Brain microvascular endothelial cell (primary cell): Measurements from ENCODE around the gene TTL.

Source experiments
- DNase-seq: peaks from one replicate; pipeline ENCODE4 v3.0.0-alpha.2; 2020
- H3K27ac ChIP-seq: fragments of 250-450 bp; sonication (Bioruptor Pico); 2 replicates; pipeline ENCODE4 v1.5.1; 2020; ENCODE audit warnings: mild to moderate bottlenecking, moderate library complexity
- H3K27me3 ChIP-seq: fragments of 250-450 bp; sonication (Bioruptor Pico); replicated peaks from 2 replicates; pipeline ENCODE4 v1.5.1; 2020; ENCODE audit warnings: mild to moderate bottlenecking
- H3K36me3 ChIP-seq: fragments of 250-450 bp; sonication (Bioruptor Pico); replicated peaks from 2 replicates; pipeline ENCODE4 v1.5.1; 2020; ENCODE audit warnings: mild to moderate bottlenecking
- H3K4me3 ChIP-seq: 2 replicates; pipeline ENCODE4 v1.5.1; 2011; ENCODE audit warnings: low read depth, mild to moderate bottlenecking, control low read depth, low read length, moderate library complexity
- in situ Hi-C: cut with HindIII; loops from 2 replicates; pipeline ENCODE4 v1.10.0; 2017; ENCODE audit warnings: low sequenced_read_pairs, low pct_ligation_motif_present
- TF ChIP-seq, protein P1 (sequence below): IDR thresholded peaks from 2 replicates; pipeline ENCODE4 v1.5.1; 2011; ENCODE audit warnings: low read depth, mild to moderate bottlenecking, moderate library complexity, low read length, control low read depth, inconsistent platforms; ENCODE audit errors: missing control alignments

TTL gene

DNA sequence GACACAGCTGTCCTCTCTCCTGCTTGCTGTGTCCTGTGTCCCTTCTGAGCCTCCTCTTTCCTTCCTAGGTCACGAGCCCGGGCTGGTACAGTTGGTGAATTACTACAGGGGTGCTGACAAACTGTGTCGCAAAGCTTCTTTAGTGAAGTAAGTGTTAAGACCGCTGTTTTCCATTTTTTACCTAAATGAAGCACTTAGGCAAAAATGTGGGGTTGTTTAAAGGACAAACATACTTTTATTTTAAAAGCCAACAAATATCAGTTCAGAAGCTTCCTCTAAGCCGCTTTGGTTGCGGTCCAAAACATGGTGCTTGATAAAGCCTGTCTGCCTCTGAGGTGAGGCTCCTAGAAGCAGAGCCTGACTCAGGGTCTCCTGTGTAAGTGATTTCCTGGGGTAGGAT is 3.9 kb downstream of the TTL start:
- TF ChIP-seq, protein P1, sequence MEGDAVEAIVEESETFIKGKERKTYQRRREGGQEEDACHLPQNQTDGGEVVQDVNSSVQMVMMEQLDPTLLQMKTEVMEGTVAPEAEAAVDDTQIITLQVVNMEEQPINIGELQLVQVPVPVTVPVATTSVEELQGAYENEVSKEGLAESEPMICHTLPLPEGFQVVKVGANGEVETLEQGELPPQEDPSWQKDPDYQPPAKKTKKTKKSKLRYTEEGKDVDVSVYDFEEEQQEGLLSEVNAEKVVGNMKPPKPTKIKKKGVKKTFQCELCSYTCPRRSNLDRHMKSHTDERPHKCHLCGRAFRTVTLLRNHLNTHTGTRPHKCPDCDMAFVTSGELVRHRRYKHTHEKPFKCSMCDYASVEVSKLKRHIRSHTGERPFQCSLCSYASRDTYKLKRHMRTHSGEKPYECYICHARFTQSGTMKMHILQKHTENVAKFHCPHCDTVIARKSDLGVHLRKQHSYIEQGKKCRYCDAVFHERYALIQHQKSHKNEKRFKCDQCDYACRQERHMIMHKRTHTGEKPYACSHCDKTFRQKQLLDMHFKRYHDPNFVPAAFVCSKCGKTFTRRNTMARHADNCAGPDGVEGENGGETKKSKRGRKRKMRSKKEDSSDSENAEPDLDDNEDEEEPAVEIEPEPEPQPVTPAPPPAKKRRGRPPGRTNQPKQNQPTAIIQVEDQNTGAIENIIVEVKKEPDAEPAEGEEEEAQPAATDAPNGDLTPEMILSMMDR, result no peak
- Histone ChIP-seq H3K4me3 (no peak overlapping the region), H3K27ac (no peak overlapping the region), H3K36me3 (peaks cover 7% of the 10 kb centered on the region), H3K27me3 (no peaks in the 10 kb centered on the region)
- in situ Hi-C loops, result no loop called here
- DNase-seq, result no peak

DNA sequence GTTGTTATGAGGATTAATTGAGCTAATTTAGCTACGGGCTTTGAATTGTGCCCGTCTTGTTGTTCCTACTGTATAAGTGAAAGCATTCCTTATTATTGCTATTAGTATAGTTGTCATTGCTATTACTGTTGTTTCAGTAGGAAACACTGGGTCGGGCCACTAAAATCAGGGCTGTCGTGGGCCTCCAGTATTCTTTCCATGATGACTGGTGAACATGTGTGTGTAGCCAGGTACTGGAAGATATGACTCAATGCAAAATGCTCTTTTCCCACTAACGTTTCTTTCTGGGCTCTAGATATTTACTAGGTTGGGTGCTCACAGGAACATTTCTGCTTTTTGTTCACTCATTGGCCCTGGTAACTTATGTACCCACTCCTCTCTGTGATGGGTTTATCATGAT is 4.9 kb downstream of the TTL start:
- TF ChIP-seq, protein P1, result no peak
- no peak overlapping the region for H3K4me3 ChIP-seq
- in situ Hi-C loops, result no loop called here
- no peak overlapping the region for H3K27ac ChIP-seq
- DNase-seq, result no peak
- no peaks in the 10 kb centered on the region for H3K27me3 ChIP-seq
- peaks cover 7% of the 10 kb centered on the region for H3K36me3 ChIP-seq

DNA sequence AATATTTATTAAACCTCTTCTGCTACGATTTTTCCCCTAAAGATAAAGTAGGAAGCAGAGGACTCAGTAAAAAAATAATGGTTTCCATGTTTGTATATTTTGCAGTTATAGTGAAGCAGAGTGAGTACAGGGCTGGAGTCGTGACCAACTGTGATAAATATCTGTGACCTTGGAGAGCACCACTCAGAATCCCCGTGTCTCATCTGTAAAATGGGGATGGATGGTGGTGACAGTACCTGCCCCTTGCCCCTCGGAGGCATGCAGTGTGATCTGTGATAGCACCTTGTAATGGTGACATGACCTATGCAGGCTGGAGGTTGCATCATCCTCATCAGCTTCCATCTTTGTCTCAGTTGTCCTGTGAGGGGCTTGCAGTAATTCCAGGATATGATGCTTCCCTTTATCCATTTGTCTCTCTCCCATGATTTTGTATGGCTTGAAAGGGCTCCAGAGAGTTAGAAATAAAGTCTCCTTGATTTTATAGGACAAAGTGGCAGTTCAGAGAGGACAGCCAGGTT is 5.5 kb downstream of the TTL start:
- DNase-seq, result no peak
- Histone ChIP-seq H3K27ac (no peak overlapping the region), H3K36me3 (peaks cover 7% of the 10 kb centered on the region), H3K27me3 (no peaks in the 10 kb centered on the region), H3K4me3 (no peak overlapping the region)
- TF ChIP-seq, protein P1, result no peak
- in situ Hi-C loops, result no loop called here

DNA sequence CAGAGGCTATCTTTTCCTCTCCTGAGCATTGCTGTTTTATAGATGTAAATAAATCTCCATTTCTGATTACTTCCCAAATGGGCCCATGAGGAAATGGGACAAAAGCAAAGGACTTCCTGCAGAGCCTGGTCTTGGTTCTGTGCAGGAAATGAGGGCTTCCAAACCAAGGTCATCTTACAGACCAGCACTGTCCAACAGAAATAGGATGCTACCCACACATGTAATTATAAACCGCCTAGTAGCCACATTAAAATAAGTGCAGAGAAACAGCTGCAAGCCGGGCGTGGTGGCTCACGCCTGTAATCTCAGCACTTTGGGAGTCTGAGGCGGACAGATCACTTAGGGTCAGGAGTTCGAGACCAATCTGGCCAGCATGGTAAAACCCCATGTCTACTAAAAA is 6.2 kb downstream of the TTL start:
- DNase-seq, result no peak
- H3K27me3 ChIP-seq, result no peaks in the 10 kb centered on the region
- no peak overlapping the region for H3K27ac ChIP-seq
- in situ Hi-C loops, result no loop called here
- H3K36me3 ChIP-seq, result peaks cover 7% of the 10 kb centered on the region
- TF ChIP-seq, protein P1, result no peak
- H3K4me3 ChIP-seq, result no peak overlapping the region

DNA sequence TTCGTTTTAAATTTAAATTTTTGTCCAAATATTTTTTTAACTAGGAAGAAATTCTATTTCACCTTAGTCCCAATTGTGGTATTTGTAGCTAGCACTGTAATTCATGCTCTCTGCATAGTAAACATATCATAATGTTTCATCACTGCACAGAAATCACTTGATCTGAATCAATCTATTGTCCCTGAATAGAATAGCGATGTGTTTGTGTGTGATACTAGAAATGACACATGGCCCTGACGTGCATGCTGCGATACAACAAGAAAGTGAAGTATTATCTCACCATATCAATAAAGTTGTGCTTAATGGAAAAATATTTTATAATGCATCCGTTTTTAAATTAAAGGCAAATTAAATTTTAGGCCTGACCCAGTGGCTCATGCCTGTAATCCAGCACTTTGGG is 10.0 kb downstream of the TTL start:
- Histone ChIP-seq H3K36me3 (peaks cover 20% of the 10 kb centered on the region), H3K4me3 (no peak overlapping the region), H3K27ac (no peak overlapping the region), H3K27me3 (no peaks in the 10 kb centered on the region)
- TF ChIP-seq, protein P1, result no peak
- in situ Hi-C loops, result no loop called here
- no peak for DNase-seq

DNA sequence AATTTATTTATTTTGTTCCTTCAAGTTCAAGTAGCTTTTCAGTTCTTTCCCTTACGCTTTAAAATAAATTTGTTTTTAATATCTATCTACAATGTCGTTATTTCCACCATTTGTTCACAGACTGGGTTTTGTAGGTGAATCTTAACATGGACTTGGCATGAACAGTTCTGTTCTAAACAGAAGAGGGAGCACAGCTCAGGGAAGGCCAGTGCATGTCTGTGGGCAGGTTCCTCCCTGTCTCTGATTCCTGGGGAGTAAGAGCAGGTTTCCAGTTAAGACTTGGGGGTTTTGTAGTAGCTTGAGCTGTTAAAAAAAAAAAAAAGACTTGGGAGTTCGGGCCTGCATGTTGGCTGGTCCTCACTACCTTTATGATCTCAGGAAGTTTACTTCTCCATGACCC is 11.1 kb downstream of the TTL start:
- Histone ChIP-seq H3K27me3 (no peaks in the 10 kb centered on the region), H3K27ac (no peak overlapping the region), H3K36me3 (peaks cover 14% of the 10 kb centered on the region), H3K4me3 (no peak overlapping the region)
- TF ChIP-seq, protein P1, result peak; percentile 40
- no peak for DNase-seq
- in situ Hi-C loops, result no loop called here
